Measurements from ENCODE around the gene COX7A2L.

COX7A2L gene

DNA sequence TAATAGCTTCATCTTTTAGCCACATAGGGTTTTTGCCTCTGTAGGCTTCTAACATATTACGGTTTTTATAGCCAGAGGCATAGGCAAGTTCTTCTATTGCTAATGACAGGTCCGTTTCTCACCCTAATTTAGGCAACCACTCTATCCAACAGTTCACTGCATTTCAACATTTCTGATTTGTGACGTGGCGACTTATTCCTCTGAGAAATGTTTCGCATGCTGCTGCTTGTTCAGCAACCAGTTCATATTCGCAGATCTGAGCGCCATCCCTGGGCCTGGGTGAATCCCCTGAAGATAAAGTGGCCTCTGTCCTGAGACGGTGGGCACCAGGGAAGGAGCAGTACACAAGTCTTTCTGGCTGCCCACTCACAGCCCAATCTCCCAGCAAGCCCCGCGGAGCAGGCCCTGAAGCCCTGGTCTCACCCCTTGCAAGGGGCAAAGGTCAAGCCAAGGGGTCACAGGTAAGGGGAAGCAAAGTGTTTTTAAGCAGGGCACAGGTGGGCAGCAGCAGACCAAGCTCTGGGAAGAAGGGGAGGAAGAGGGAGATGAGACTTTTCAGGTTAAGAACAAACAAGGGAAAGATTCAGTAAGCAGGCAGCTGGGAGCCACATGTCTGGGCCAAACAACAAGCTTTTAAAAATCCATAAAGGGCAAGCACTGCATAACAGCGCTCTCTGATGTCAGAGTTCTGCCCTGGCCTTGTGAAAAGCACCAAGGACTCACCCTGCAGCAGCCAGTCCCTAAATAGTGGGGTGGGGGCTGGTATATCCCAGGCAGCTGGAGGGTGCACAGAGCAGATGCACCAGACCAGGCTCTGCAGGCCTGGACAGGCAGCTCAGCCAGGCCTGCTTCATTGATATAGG is 10.8 kb upstream of the COX7A2L start:
- TF ChIP-seq, protein P1, sequence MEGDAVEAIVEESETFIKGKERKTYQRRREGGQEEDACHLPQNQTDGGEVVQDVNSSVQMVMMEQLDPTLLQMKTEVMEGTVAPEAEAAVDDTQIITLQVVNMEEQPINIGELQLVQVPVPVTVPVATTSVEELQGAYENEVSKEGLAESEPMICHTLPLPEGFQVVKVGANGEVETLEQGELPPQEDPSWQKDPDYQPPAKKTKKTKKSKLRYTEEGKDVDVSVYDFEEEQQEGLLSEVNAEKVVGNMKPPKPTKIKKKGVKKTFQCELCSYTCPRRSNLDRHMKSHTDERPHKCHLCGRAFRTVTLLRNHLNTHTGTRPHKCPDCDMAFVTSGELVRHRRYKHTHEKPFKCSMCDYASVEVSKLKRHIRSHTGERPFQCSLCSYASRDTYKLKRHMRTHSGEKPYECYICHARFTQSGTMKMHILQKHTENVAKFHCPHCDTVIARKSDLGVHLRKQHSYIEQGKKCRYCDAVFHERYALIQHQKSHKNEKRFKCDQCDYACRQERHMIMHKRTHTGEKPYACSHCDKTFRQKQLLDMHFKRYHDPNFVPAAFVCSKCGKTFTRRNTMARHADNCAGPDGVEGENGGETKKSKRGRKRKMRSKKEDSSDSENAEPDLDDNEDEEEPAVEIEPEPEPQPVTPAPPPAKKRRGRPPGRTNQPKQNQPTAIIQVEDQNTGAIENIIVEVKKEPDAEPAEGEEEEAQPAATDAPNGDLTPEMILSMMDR (IDR thresholded peaks at IDR 0.05), result no peak
- no peak for TF ChIP-seq ZFX (IDR thresholded peaks at IDR 0.05; ENCODE audit: borderline replicate concordance)
- H3K27ac ChIP-seq, result no peak overlapping the region

DNA sequence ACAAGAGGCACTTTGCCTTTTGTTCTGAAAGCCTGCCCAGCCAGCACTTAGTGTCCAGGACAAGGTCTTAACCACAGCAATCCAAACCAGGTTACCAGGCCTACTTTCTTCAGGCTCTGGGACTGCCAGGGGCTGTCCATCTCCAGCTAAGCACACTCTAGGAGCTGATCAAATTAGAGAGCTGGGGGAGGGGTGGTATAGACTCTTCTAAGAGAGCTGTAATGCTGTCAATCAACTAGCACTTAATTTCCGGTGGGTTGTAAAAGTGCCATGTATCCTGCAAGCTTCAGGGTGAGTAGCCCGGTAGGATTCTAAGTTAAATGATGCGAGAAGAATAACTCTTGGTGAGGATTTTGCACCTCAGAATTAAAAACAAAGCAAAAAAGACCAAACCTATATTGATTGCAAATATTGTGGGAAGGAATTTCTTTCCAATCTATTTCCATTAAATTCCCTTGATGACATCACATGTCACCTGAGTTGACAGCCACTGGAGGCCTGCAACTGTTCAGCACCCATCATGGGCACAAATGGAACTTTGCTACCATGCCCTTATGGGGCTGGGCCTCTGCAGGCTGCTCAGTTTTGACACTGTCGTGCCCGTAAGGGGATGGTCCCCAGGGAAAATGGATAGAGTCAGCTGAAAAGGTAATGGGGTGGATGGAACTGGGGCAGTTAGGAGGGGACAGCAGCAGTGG is 8.7 kb upstream of the COX7A2L start:
- no peak overlapping the region for H3K27ac ChIP-seq
- TF ChIP-seq, protein P1 (IDR thresholded peaks at IDR 0.05), result no peak
- no peak for TF ChIP-seq ZFX (IDR thresholded peaks at IDR 0.05; ENCODE audit: borderline replicate concordance)

DNA sequence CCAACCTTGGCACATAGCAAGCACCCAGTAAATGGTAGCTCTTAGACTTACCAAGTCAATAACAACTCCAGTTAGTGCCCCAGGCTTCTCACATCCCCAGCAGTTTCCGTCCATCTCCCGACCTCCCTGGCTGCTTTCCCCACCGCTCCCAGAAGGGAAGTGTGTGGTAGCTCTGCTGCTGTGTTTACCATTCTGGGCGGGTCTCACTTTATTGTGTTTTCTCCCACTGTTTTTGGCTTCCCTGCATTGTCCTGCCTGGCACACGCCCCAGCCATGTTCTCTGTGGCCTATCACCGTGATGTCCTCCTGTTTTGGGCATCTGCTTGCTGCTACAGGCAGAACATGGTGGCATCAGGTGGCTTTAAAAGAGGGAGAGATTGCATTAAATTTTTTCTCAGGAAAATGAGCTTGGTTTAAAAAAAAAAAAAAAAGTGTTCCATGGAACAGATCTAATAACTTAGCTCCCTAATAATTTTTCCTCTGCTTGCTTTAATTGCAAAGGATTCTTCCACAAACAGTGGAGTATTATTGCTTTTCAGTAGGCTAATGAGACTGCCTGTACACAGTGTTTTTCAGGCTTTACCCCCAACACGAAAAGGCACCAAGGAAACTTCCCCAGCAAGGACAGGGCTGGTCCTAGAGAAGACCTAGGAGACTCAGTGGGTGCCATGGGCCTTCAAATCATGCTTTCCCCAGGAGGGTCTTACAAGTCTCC is 8.0 kb upstream of the COX7A2L start:
- peak overlapping the region; percentile 29 for H3K27ac ChIP-seq
- no peak for TF ChIP-seq ZFX (IDR thresholded peaks at IDR 0.05; ENCODE audit: borderline replicate concordance)
- TF ChIP-seq, protein P1 (IDR thresholded peaks at IDR 0.05), result no peak

DNA sequence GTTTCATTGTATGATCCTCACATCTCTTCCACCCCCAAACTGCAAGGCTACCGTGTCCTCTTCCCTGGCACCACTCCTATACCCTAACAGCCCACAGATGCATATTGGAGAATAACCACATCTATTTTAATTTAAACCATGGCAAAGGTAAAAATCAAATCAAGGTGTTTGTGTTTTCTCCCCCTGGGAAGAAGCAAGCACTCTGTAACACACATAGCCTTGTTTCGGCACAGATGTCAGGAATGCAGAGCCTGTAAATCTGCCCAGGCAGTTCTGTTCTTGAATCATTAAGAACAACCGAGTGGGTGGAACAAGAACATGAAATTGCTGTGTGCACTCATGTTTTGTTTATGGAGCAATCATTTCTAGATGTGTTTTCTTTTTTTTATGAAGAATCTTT is 6.8 kb upstream of the COX7A2L start:
- no peak overlapping the region for H3K27ac ChIP-seq
- TF ChIP-seq, protein P1 (IDR thresholded peaks at IDR 0.05), result no peak
- no peak for TF ChIP-seq ZFX (IDR thresholded peaks at IDR 0.05; ENCODE audit: borderline replicate concordance)

DNA sequence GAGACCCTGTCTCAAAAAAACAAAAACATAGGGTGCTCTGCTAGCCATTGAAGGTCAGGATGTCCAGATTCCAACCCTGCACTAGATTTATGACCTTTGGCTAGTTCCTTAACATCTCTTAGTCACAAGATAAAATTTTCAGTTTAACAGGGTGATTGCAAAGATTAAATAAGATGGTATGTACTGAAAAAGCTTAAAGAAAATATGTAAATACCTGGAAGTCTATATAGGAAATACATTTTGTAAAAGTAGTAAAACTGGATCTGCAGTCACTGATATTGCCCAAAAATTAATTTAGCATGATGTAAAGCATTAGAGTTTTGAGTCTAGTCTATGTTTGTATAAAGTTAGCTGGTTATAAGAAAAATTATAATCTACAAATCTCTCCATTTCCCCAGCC is 5.4 kb upstream of the COX7A2L start:
- TF ChIP-seq, protein P1 (IDR thresholded peaks at IDR 0.05), result no peak
- TF ChIP-seq ZFX (IDR thresholded peaks at IDR 0.05; ENCODE audit: borderline replicate concordance), result no peak
- H3K27ac ChIP-seq, result no peak overlapping the region

DNA sequence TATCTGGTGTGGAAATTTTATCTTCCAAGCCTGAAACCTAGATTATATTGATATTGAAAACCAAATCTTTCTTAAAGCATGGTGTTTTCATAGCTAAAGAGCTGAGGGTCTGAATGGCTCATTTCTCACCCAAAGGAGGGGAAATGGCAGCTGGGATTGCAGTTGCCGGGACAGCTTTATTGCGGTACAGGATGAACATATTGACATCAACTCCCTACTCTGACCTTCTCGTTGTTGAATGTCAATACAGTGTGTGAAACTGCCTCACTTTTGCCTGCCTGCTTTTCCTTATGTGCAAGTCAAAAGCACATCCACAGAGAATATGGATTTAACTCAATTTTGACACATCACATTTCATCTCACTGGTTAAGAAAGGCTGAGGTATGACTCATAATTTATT is 3.6 kb upstream of the COX7A2L start:
- TF ChIP-seq, protein P1 (IDR thresholded peaks at IDR 0.05), result no peak
- no peak for TF ChIP-seq ZFX (IDR thresholded peaks at IDR 0.05; ENCODE audit: borderline replicate concordance)

More for the DNA sequence above, 3.6 kb upstream of the COX7A2L start:
- no peak overlapping the region for H3K27ac ChIP-seq
